HepG2 (cell line): ENCODE results near the gene GDPD1. TPM values are rescaled to one million over a fixed set of nuclear protein-coding genes. Genes with fewer than 3 reads are reported as not detected.
A peak's percentile ranks its signal among the peaks of the same experiment; 100 is the strongest.

Source experiments
- ARNT2 ChIP-seq: sonication (generic); formaldehyde crosslinking; IDR thresholded peaks from 2 replicates; pipeline ENCODE4 v1.8.0; 2022; ENCODE audit warnings: mild to moderate bottlenecking, low read depth, missing genetic modification reagents, moderate library complexity
- CEBPG ChIP-seq: IDR thresholded peaks from 2 replicates; pipeline ENCODE4 v1.6.1; 2016
- HNF4A ChIP-seq: sonication (generic); formaldehyde crosslinking; IDR thresholded peaks from 2 replicates; pipeline ENCODE4 v1.4.0; 2020; ENCODE audit warnings: missing genetic modification reagents
- HNF4G ChIP-seq, 2 experiments: sonication (generic) in 1 of 2; formaldehyde crosslinking in 1 of 2; IDR thresholded peaks; 2 replicates each; pipeline versions ENCODE4 v1.4.0 to v1.6.1; 2011 to 2020; ENCODE audit warnings: borderline replicate concordance in 2 of 2, low read depth in 2 of 2, mild to moderate bottlenecking in 2 of 2, low read length in 1 of 2, missing genetic modification reagents in 1 of 2, moderate library complexity in 1 of 2
- HNRNPK ChIP-seq: fragments of 200-400 bp; formaldehyde crosslinking; IDR thresholded peaks from 2 replicates; pipeline ENCODE4 v1.6.1; 2018; ENCODE audit warnings: low read length, low read depth, moderate library complexity, mild to moderate bottlenecking; ENCODE audit not compliant: poor library complexity, severe bottlenecking
- KLF12 ChIP-seq: sonication (generic); formaldehyde crosslinking; IDR thresholded peaks from 2 replicates; pipeline ENCODE4 v1.4.0; 2020; ENCODE audit warnings: missing genetic modification reagents, borderline replicate concordance
- KLF16 ChIP-seq, 2 experiments: sonication (generic) in 1 of 2; formaldehyde crosslinking in 1 of 2; IDR thresholded peaks; 2 replicates each; pipeline versions ENCODE4 v1.6.1 to v1.8.0; 2016 to 2023; ENCODE audit warnings: missing genetic modification reagents in 2 of 2, missing compliant biosample characterization in 1 of 2
- MLXIP ChIP-seq: sonication (generic); formaldehyde crosslinking; IDR thresholded peaks from 2 replicates; pipeline ENCODE4 v1.9.0; 2021; ENCODE audit warnings: missing genetic modification reagents, borderline replicate concordance
- MXD4 ChIP-seq: IDR thresholded peaks from 2 replicates; pipeline ENCODE4 v1.6.1; 2016; ENCODE audit warnings: mild to moderate bottlenecking, missing biosample characterization, missing genetic modification reagents
- MZF1 ChIP-seq: sonication (generic); formaldehyde crosslinking; IDR thresholded peaks from 2 replicates; pipeline ENCODE4 v1.8.1; 2023; ENCODE audit warnings: mild to moderate bottlenecking, missing genetic modification reagents, borderline replicate concordance
- PITX1 ChIP-seq: sonication (generic); formaldehyde crosslinking; IDR thresholded peaks from 2 replicates; pipeline ENCODE4 v1.5.1; 2020; ENCODE audit warnings: mild to moderate bottlenecking, missing genetic modification reagents
- POLR2AphosphoS5 ChIP-seq: IDR thresholded peaks from 2 replicates; pipeline ENCODE4 v1.6.1; 2012; ENCODE audit warnings: low read depth, low read length
- RBAK ChIP-seq: sonication (generic); formaldehyde crosslinking; IDR thresholded peaks from 2 replicates; pipeline ENCODE4 v1.5.1; 2020; ENCODE audit warnings: mild to moderate bottlenecking, missing genetic modification reagents
- SMAD3 ChIP-seq: sonication (generic); formaldehyde crosslinking; IDR thresholded peaks from 2 replicates; pipeline ENCODE4 v1.4.0; 2020; ENCODE audit warnings: missing genetic modification reagents
- SOX13 ChIP-seq, 3 experiments: fragments of 450-650 bp in 1 of 3; sonication (generic) in 1 of 3; formaldehyde crosslinking in 1 of 3; IDR thresholded peaks in 2 of 3; conservative IDR thresholded peaks in 1 of 3; 2 replicates each; pipeline versions ENCODE4 v1.5.0 to v1.6.1; 2016 to 2020; ENCODE audit warnings: antibody characterized with exemption in 1 of 3, mild to moderate bottlenecking in 1 of 3, missing compliant biosample characterization in 1 of 3, missing genetic modification reagents in 1 of 3, moderate library complexity in 1 of 3
- SUZ12 ChIP-seq: fragments of 150-350 bp; IDR thresholded peaks from 2 replicates; pipeline ENCODE4 v1.6.1; 2014; ENCODE audit warnings: low read depth, low read length
- WIZ ChIP-seq: sonication (generic); formaldehyde crosslinking; IDR thresholded peaks from 2 replicates; pipeline ENCODE4 v1.5.1; 2020; ENCODE audit warnings: mild to moderate bottlenecking, missing genetic modification reagents
- ZNF333 ChIP-seq: sonication (generic); formaldehyde crosslinking; IDR thresholded peaks from 2 replicates; pipeline ENCODE4 v1.4.0; 2020; ENCODE audit warnings: mild to moderate bottlenecking, missing genetic modification reagents, borderline replicate concordance
- ZNF441 ChIP-seq: sonication (generic); formaldehyde crosslinking; IDR thresholded peaks from 2 replicates; pipeline ENCODE4 v1.7.0; 2021; ENCODE audit warnings: missing genetic modification reagents, borderline replicate concordance
- ZNF564 ChIP-seq: sonication (generic); formaldehyde crosslinking; IDR thresholded peaks from 2 replicates; pipeline ENCODE4 v1.8.1; 2023; ENCODE audit warnings: mild to moderate bottlenecking, missing genetic modification reagents
- ZNF576 ChIP-seq: sonication (generic); formaldehyde crosslinking; IDR thresholded peaks from 2 replicates; pipeline ENCODE4 v1.4.0; 2020; ENCODE audit warnings: mild to moderate bottlenecking, missing genetic modification reagents
- ZNF609 ChIP-seq: sonication (generic); formaldehyde crosslinking; IDR thresholded peaks from 2 replicates; pipeline ENCODE4 v1.4.0; 2020; ENCODE audit warnings: mild to moderate bottlenecking, missing genetic modification reagents, borderline replicate concordance
- ZNF788 ChIP-seq: sonication (generic); formaldehyde crosslinking; IDR thresholded peaks from 2 replicates; pipeline ENCODE4 v1.5.0; 2020; ENCODE audit warnings: mild to moderate bottlenecking, missing genetic modification reagents, borderline replicate concordance
- polyA plus RNA-seq, 8 experiments: library from polyadenylated mRNA; depleted of rRNA in 3 of 8; stranded (reverse) in 7 of 8; unstranded in 1 of 8; fragments of >200 nt; fragmentation: Illumina TruSeq in 4 of 8; extraction: Trizol in 4 of 8; gene quantifications; 2 replicates each; pipeline versions ENCODE4 v1.2.1 to v1.2.3, GENCODE V29; 2011 to 2016; ENCODE audit warnings: low read depth in 4 of 8, missing spikeins in 1 of 8, mixed read lengths in 1 of 8; ENCODE audit not compliant: insufficient read depth in 1 of 8
- total RNA-seq, 5 experiments: library from RNA; depleted of rRNA; stranded (reverse); fragments of >200 nt; fragmentation: Illumina TruSeq; extraction: Trizol; gene quantifications; 2 replicates each; pipeline ENCODE4 v1.2.3, GENCODE V29; 2016; ENCODE audit warnings: low read depth in 1 of 5

Gene GDPD1
- total and polyA plus RNA-seq, 2 of the 13 experiments (the other 11 are each of a cell fraction or from before 2014, with no cell fraction given), result 6.0 to 7.7 TPM

GRCh38 chr17:59296190-59296589 lies 75.9 kb downstream of the GDPD1 start (continued):
- TF ChIP-seq ZNF788 (CRISPR knock-in tag) (no peak), KLF16 (CRISPR knock-in tag; IDR thresholded peaks at IDR 0.05) (0 out of 4 replicates have a peak, but pooled peaks of 1 of the 2 experiments have one; percentile 2), MZF1 (CRISPR knock-in tag) (no peak), RBAK (no peak), KLF12 (0 out of 2 replicates have a peak, but pooled peaks have one; percentile 24), POLR2AphosphoS5 (no peak), MXD4 (CRISPR knock-in tag) (no peak), ZNF576 (CRISPR knock-in tag) (no peak), PITX1 (CRISPR knock-in tag) (no peak), WIZ (CRISPR knock-in tag) (no peak), SUZ12 (no peak), HNF4G (IDR thresholded peaks at IDR 0.05; ENCODE audit: borderline replicate concordance, low read depth, low read length) (no peak; the same call in 1 of the 2 replicates), HNF4G (CRISPR knock-in tag; IDR thresholded peaks at IDR 0.05; ENCODE audit: borderline replicate concordance, low read depth) (no peak), SMAD3 (CRISPR knock-in tag) (no peak), ZNF609 (CRISPR knock-in tag) (no peak), CEBPG (CRISPR knock-in tag) (peak; percentile 57), ZNF441 (CRISPR knock-in tag) (0 out of 2 replicates have a peak, but pooled peaks have one; percentile 27), ZNF564 (no peak), ZNF333 (CRISPR knock-in tag) (no peak), HNRNPK (no peak), MLXIP (CRISPR knock-in tag) (no peak), SOX13 (IDR thresholded peaks at IDR 0.05) (no peak), SOX13 (CRISPR knock-in tag; conservative IDR thresholded peaks at IDR 0.05 in 1 of 2, IDR thresholded peaks at IDR 0.05 in 1 of 2) (no peak), HNF4A (CRISPR knock-in tag) (peak; percentile 42; the same call in 1 of the 2 replicates), ARNT2 (CRISPR knock-in tag) (no peak)
